OCI-LY3 (cell line): ENCODE results near the gene FBXL14.

Experiments
- H2AFZ ChIP-seq: fragments of 200-600, 300-600 bp; shearing (Covaris generic); 2 replicates; pipeline ENCODE4 v1.6.0; 2014; ENCODE audit warnings: antibody characterized with exemption, low read depth, low read length
- H3K27ac ChIP-seq: fragments of 200-600, 300-600 bp; sonication (generic); 2 replicates; pipeline ENCODE4 v1.5.1; 2014; ENCODE audit warnings: mild to moderate bottlenecking, low read length, moderate library complexity, mixed read lengths
- H3K27me3 ChIP-seq: fragments of 200-600, 300-600 bp; sonication (generic); 2 replicates; pipeline ENCODE4 v1.6.1; 2014; ENCODE audit warnings: low read depth, low read length, mixed read lengths
- H3K36me3 ChIP-seq: fragments of 200-600, 300-600 bp; sonication (generic); replicated peaks from 2 replicates; pipeline ENCODE3; 2014; ENCODE audit warnings: low read depth, low read length, mixed read lengths
- H3K4me1 ChIP-seq: fragments of 300-600, 200-600 bp; sonication (generic); 2 replicates; pipeline ENCODE4 v1.6.1; 2014; ENCODE audit warnings: low read length, mixed read lengths
- H3K4me2 ChIP-seq: fragments of 200-600, 300-600 bp; sonication (generic); 2 replicates; pipeline ENCODE4 v1.6.1; 2014; ENCODE audit warnings: low read length, mixed read lengths
- H3K4me3 ChIP-seq: fragments of 300-600, 200-600 bp; sonication (generic); 2 replicates; pipeline ENCODE4 v1.5.1; 2014; ENCODE audit warnings: antibody characterized with exemption, mild to moderate bottlenecking, low read length, moderate library complexity
- H3K79me2 ChIP-seq: fragments of 300-600, 200-600 bp; shearing (Covaris generic); 2 replicates; pipeline ENCODE4 v1.6.1; 2014; ENCODE audit warnings: mild to moderate bottlenecking, low read length, mixed read lengths
- H3K9ac ChIP-seq: fragments of 300-600, 200-600 bp; shearing (Covaris generic); 2 replicates; pipeline ENCODE4 v1.6.0; 2014; ENCODE audit warnings: mild to moderate bottlenecking, low read length, moderate library complexity
- H3K9me3 ChIP-seq: fragments of 200-600, 300-600 bp; shearing (Covaris generic); 2 replicates; pipeline ENCODE4 v1.6.1; 2014; ENCODE audit warnings: low read length, mixed read lengths; ENCODE audit not compliant: insufficient read depth
- H4K20me1 ChIP-seq: fragments of 200-600, 300-600 bp; sonication (generic); 2 replicates; pipeline ENCODE4 v1.6.1; 2016; ENCODE audit warnings: low read length, mixed read lengths; ENCODE audit not compliant: insufficient read depth
- EZH2phosphoT487 ChIP-seq: fragments of 200-600 bp; shearing (Covaris generic); IDR thresholded peaks from 2 replicates; pipeline ENCODE4 v1.6.1; 2018; ENCODE audit warnings: antibody characterized with exemption, mixed run types, low read depth
- TF ChIP-seq, protein P1 (sequence below): fragments of 200-600, 300-600 bp; sonication (generic); IDR thresholded peaks from 2 replicates; pipeline ENCODE4 v1.5.1; 2014; ENCODE audit warnings: antibody characterized with exemption, low read length, low read depth

FBXL14 gene

GRCh38 chr12:1552911-1553491 is 41.4 kb downstream of the FBXL14 start:
- H3K79me2 ChIP-seq: peaks cover 42% of the 10 kb centered on the region
- peak overlapping the region; percentile 63 for H3K9ac ChIP-seq
- no peaks in the 10 kb centered on the region for H4K20me1 ChIP-seq
- no peak overlapping the region for H2AFZ ChIP-seq
- H3K4me1 ChIP-seq: peaks cover 40% of the 10 kb centered on the region
- H3K4me2 ChIP-seq: peak overlapping the region; percentile 80
- H3K27ac ChIP-seq: peak overlapping the region; percentile 86
- H3K4me3 ChIP-seq: peak overlapping the region; percentile 56
- TF ChIP-seq EZH2phosphoT487: no peak
- TF ChIP-seq, protein P1, sequence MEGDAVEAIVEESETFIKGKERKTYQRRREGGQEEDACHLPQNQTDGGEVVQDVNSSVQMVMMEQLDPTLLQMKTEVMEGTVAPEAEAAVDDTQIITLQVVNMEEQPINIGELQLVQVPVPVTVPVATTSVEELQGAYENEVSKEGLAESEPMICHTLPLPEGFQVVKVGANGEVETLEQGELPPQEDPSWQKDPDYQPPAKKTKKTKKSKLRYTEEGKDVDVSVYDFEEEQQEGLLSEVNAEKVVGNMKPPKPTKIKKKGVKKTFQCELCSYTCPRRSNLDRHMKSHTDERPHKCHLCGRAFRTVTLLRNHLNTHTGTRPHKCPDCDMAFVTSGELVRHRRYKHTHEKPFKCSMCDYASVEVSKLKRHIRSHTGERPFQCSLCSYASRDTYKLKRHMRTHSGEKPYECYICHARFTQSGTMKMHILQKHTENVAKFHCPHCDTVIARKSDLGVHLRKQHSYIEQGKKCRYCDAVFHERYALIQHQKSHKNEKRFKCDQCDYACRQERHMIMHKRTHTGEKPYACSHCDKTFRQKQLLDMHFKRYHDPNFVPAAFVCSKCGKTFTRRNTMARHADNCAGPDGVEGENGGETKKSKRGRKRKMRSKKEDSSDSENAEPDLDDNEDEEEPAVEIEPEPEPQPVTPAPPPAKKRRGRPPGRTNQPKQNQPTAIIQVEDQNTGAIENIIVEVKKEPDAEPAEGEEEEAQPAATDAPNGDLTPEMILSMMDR: no peak
- 0 out of 2 replicates have a peak, but pooled peaks cover 10% of the 10 kb centered on the region for H3K9me3 ChIP-seq
- H3K27me3 ChIP-seq: no peaks in the 10 kb centered on the region
- peaks cover 10% of the 10 kb centered on the region for H3K36me3 ChIP-seq

- H3K9me3 ChIP-seq: 0 out of 2 replicates have a peak, but pooled peaks cover 10% of the 10 kb centered on the region
- no peak overlapping the region for H3K4me2 ChIP-seq
- peaks cover 42% of the 10 kb centered on the region for H3K79me2 ChIP-seq
- peaks cover 48% of the 10 kb centered on the region for H3K4me1 ChIP-seq
- TF ChIP-seq, protein P1: no peak
- TF ChIP-seq EZH2phosphoT487: no peak
- H3K27ac ChIP-seq: no peak overlapping the region
- no peak overlapping the region for H2AFZ ChIP-seq
- no peak overlapping the region for H3K4me3 ChIP-seq
- H4K20me1 ChIP-seq: no peaks in the 10 kb centered on the region
- H3K36me3 ChIP-seq: peaks cover 10% of the 10 kb centered on the region
- H3K27me3 ChIP-seq: no peaks in the 10 kb centered on the region
- H3K9ac ChIP-seq: no peak overlapping the region
These were observed 42.2 kb downstream of the FBXL14 start for GRCh38 chr12:1552171-1552570.

- peaks cover 45% of the 10 kb centered on the region for H3K79me2 ChIP-seq
- H3K27me3 ChIP-seq: no peaks in the 10 kb centered on the region
- H4K20me1 ChIP-seq: no peaks in the 10 kb centered on the region
- no peak overlapping the region for H3K4me2 ChIP-seq
- no peak overlapping the region for H3K27ac ChIP-seq
- H3K4me3 ChIP-seq: no peak overlapping the region
- H3K36me3 ChIP-seq: peaks cover 10% of the 10 kb centered on the region
- no peak for TF ChIP-seq EZH2phosphoT487
- TF ChIP-seq, protein P1: no peak
- H2AFZ ChIP-seq: no peak overlapping the region
- H3K9ac ChIP-seq: no peak overlapping the region
- peaks cover 55% of the 10 kb centered on the region for H3K4me1 ChIP-seq
- 0 out of 2 replicates have a peak, but pooled peaks cover 10% of the 10 kb centered on the region for H3K9me3 ChIP-seq
These were observed 42.9 kb downstream of the FBXL14 start for GRCh38 chr12:1551496-1551895.

DNA sequence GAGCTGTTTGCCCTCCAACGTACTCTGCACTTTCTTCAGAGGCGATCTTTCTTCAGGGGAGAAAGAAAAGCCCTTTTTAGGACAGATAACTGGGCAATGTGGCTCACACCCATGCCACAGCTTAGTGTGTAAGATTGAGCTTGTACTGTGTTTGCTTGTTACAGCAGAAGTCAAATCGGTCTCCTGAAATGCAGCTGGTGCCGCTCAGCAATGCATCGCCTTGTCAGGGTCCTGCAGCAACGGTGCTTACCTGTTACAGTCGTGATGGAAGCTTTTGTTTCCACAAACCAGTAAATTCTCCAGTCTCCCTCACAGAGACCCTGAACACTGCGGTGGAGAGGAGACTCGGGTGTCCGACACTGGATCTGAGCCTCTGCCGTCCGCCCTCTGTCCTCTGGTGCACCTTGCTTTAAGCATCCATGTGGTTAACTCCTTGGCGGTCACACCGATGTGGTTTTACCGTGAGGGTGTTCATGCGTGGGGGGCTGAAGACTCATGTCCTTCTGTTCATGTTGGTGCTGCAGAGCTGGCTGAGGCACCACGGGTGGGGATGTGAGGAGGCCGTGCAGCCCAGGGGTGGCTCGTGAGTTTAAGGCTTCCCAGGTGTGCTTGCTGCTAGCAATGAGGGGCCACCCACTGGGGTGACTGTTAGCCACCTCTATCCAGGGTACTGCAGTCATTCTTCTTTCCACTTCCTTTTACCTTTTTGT is 47.3 kb downstream of the FBXL14 start:
- Histone ChIP-seq H3K9me3 (0 out of 2 replicates have a peak, but pooled peaks cover 10% of the 10 kb centered on the region), H3K79me2 (peaks cover 35% of the 10 kb centered on the region), H2AFZ (no peak overlapping the region), H3K4me3 (peak overlapping the region; percentile 39), H3K9ac (0 out of 2 replicates have a peak overlapping the region, but pooled peaks have one; percentile 5), H3K4me2 (peak overlapping the region; percentile 67), H3K36me3 (peaks cover 10% of the 10 kb centered on the region), H3K27me3 (no peaks in the 10 kb centered on the region), H3K27ac (0 out of 2 replicates have a peak overlapping the region, but pooled peaks have one; percentile 1), H4K20me1 (no peaks in the 10 kb centered on the region; the same call in 1 of the 2 replicates), H3K4me1 (peaks cover 29% of the 10 kb centered on the region)
- TF ChIP-seq EZH2phosphoT487: no peak
- TF ChIP-seq, protein P1: no peak
